H1 (cell line): ENCODE data around the gene DESI1. TPM values are rescaled to one million over a fixed set of nuclear protein-coding genes. Genes with fewer than 3 reads are reported as not detected.
"Not testable (repeated sequence)": the region's sequence is repeated elsewhere in the genome, so short reads cannot be mapped to it uniquely, and the experiment has no call there.

Experiments
- CTCF ChIA-PET: fragments of 300-600 bp; sonication (Branson Sonifier 250); formaldehyde crosslinking; loops from one replicate; lab custom pipeline; 2021; ENCODE audit not compliant: partially characterized antibody; lab: Charles Lee
- POLR2A ChIA-PET: fragments of 300-600 bp; sonication (Branson Sonifier 250); formaldehyde crosslinking; loops from one replicate; lab custom pipeline; 2021; ENCODE audit warnings: inconsistent platforms; ENCODE audit not compliant: partially characterized antibody; lab: Charles Lee
- DNase-seq, 2 experiments: peaks; one replicate each; pipeline versions ENCODE4 v3.0.0 to v3.0.0-alpha.2; 2010 to 2022; ENCODE audit warnings: low spot score in 2 of 2, low read depth in 1 of 2, mixed read lengths in 1 of 2
- FAIRE-seq: peaks from 2 replicates; lab custom pipeline; 2011; peaks lifted over from hg19 to GRCh38; lab: Jason Lieb, UNC
- H2AFZ ChIP-seq: 2 replicates; pipeline ENCODE4 v1.8.1; 2012; ENCODE audit warnings: low read length, inconsistent platforms
- H2AK5ac ChIP-seq: 2 replicates; pipeline ENCODE4 v1.6.1; 2013; ENCODE audit warnings: low read depth, low read length
- H2BK120ac ChIP-seq: replicated peaks from 2 replicates; pipeline ENCODE3; 2013; ENCODE audit warnings: low read depth, low read length, inconsistent platforms
- H2BK12ac ChIP-seq: 2 replicates; pipeline ENCODE4 v1.6.1; 2013; ENCODE audit warnings: low read depth, low read length
- H2BK15ac ChIP-seq: 2 replicates; pipeline ENCODE4 v1.6.1; 2013; ENCODE audit warnings: low read length
- H2BK20ac ChIP-seq: 2 replicates; pipeline ENCODE4 v1.6.1; 2013; ENCODE audit warnings: low read length
- H2BK5ac ChIP-seq: 2 replicates; pipeline ENCODE4 v1.6.1; 2013; ENCODE audit warnings: low read depth, low read length
- H3K14ac ChIP-seq: 2 replicates; pipeline ENCODE4 v1.6.1; 2013; ENCODE audit warnings: inconsistent platforms; ENCODE audit not compliant: insufficient read length
- H3K18ac ChIP-seq: 2 replicates; pipeline ENCODE4 v1.6.1; 2013; ENCODE audit warnings: low read length; ENCODE audit errors: extremely low read depth
- H3K23ac ChIP-seq: 2 replicates; pipeline ENCODE4 v1.6.1; 2013; ENCODE audit warnings: inconsistent platforms; ENCODE audit not compliant: insufficient read length
- H3K23me2 ChIP-seq: 2 replicates; pipeline ENCODE4 v1.6.1; 2013; ENCODE audit warnings: low read depth, low read length
- H3K27ac ChIP-seq: 2 replicates; pipeline ENCODE4 v1.6.1; 2011; ENCODE audit warnings: low read depth, low read length, inconsistent platforms
- H3K27me3 ChIP-seq, 4 experiments: replicated peaks in 1 of 4; 1 replicate in 1 of 4; 2 replicates in 3 of 4; pipeline versions ENCODE4 v1.6.1 to v1.8.1; 2011 to 2013; ENCODE audit warnings: low read length in 3 of 4, mild to moderate bottlenecking in 3 of 4, inconsistent platforms in 2 of 4, mixed read lengths in 2 of 4, moderate library complexity in 1 of 4; ENCODE audit not compliant: control insufficient read depth in 3 of 4, insufficient read depth in 3 of 4; ENCODE audit errors: extremely low read depth in 1 of 4
- H3K36me3 ChIP-seq, 4 experiments: 2 replicates each; pipeline versions ENCODE4 v1.6.1 to v1.8.1; 2011 to 2013; ENCODE audit warnings: mild to moderate bottlenecking in 4 of 4, low read length in 3 of 4, moderate library complexity in 2 of 4, control low read depth in 1 of 4, inconsistent platforms in 1 of 4; ENCODE audit not compliant: insufficient read depth in 4 of 4, control insufficient read depth in 2 of 4
- H3K4ac ChIP-seq: replicated peaks from 2 replicates; pipeline ENCODE3; 2013; ENCODE audit warnings: low read length, low read depth, mixed read lengths, inconsistent platforms; ENCODE audit not compliant: insufficient read length
- H3K4me1 ChIP-seq, 4 experiments: replicated peaks in 1 of 4; 1 replicate in 1 of 4; 2 replicates in 3 of 4; pipeline versions ENCODE4 v1.6.1 to v1.8.1; 2011 to 2013; ENCODE audit warnings: low read length in 3 of 4, inconsistent platforms in 2 of 4, mixed read lengths in 1 of 4; ENCODE audit not compliant: insufficient read depth in 4 of 4, control insufficient read depth in 3 of 4
- H3K4me2 ChIP-seq, 2 experiments: 2 replicates each; pipeline versions ENCODE4 v1.6.1 to v1.8.1; 2011 to 2013; ENCODE audit warnings: low read depth in 2 of 2, low read length in 2 of 2, control low read depth in 1 of 2, inconsistent platforms in 1 of 2, mild to moderate bottlenecking in 1 of 2; ENCODE audit not compliant: insufficient read depth in 1 of 2
- H3K4me3 ChIP-seq, 4 experiments: fragments of 200-600, 300-600 bp in 1 of 4; sonication (generic), shearing (Covaris generic), sonication (Bioruptor Twin) in 1 of 4; 2 replicates each; pipeline versions ENCODE4 v1.5.1 to v1.8.1; 2011 to 2016; ENCODE audit warnings: low read length in 4 of 4, low read depth in 3 of 4, control low read depth in 2 of 4, inconsistent platforms in 2 of 4, mild to moderate bottlenecking in 2 of 4, mixed read lengths in 1 of 4, moderate library complexity in 1 of 4; ENCODE audit not compliant: insufficient read depth in 2 of 4; ENCODE audit errors: extremely low read depth in 1 of 4
- H3K56ac ChIP-seq: replicated peaks from 2 replicates; pipeline ENCODE3; 2013; ENCODE audit warnings: low read depth, mild to moderate bottlenecking, mixed read lengths, low read length, inconsistent platforms; ENCODE audit not compliant: insufficient read length
- H3K79me1 ChIP-seq: 2 replicates; pipeline ENCODE4 v1.6.1; 2013; ENCODE audit warnings: low read depth, low read length, control low read depth
- H3K79me2 ChIP-seq, 2 experiments: 2 replicates each; pipeline versions ENCODE4 v1.6.1 to v1.8.1; 2012 to 2013; ENCODE audit warnings: low read length in 2 of 2, mild to moderate bottlenecking in 2 of 2, inconsistent platforms in 1 of 2; ENCODE audit not compliant: insufficient read depth in 2 of 2, control insufficient read depth in 1 of 2
- H3K9ac ChIP-seq, 4 experiments: replicated peaks in 1 of 4; 1 replicate in 1 of 4; 2 replicates in 3 of 4; pipeline versions ENCODE4 v1.6.1 to v1.8.1; 2011 to 2013; ENCODE audit warnings: low read depth in 3 of 4, low read length in 3 of 4, control low read depth in 2 of 4, mild to moderate bottlenecking in 2 of 4, moderate library complexity in 2 of 4, inconsistent platforms in 1 of 4; ENCODE audit errors: extremely low read depth in 1 of 4
- H3K9me3 ChIP-seq, 2 experiments: 2 replicates each; pipeline versions ENCODE4 v1.6.1 to v1.8.1; 2012 to 2013; ENCODE audit warnings: mild to moderate bottlenecking in 2 of 2, moderate library complexity in 2 of 2, control low read depth in 1 of 2, inconsistent platforms in 1 of 2, low read depth in 1 of 2, low read length in 1 of 2, mixed read lengths in 1 of 2; ENCODE audit not compliant: insufficient read depth in 2 of 2
- H4K20me1 ChIP-seq, 2 experiments: replicated peaks in 1 of 2; 2 replicates each; pipeline versions ENCODE3 to v1.8.1; 2011 to 2013; ENCODE audit warnings: inconsistent platforms in 2 of 2, low read length in 2 of 2, mild to moderate bottlenecking in 1 of 2; ENCODE audit not compliant: insufficient read depth in 2 of 2, control insufficient read depth in 1 of 2
- H4K5ac ChIP-seq: 2 replicates; pipeline ENCODE4 v1.6.1; 2013; ENCODE audit warnings: low read length, low read depth, mixed read lengths, inconsistent platforms; ENCODE audit not compliant: insufficient read length
- H4K8ac ChIP-seq: 2 replicates; pipeline ENCODE4 v1.8.0; 2013; ENCODE audit warnings: mild to moderate bottlenecking, moderate library complexity, low read length, inconsistent platforms; ENCODE audit not compliant: insufficient read depth; ENCODE audit errors: extremely low read depth
- H4K91ac ChIP-seq: replicated peaks from 2 replicates; pipeline ENCODE3; 2013; ENCODE audit warnings: low read length, mixed read lengths, inconsistent platforms; ENCODE audit not compliant: insufficient read length
- WGBS, 2 experiments: shearing (Covaris generic) in 1 of 2; methylation state at CpG; one replicate each; pipeline versions ENCODE4 v1.1.6 to v1.1.7; 2013 to 2015; ENCODE audit warnings: low lambda C conversion rate in 2 of 2, mixed read lengths in 2 of 2, inconsistent platforms in 1 of 2, low coverage in 1 of 2, missing lambda C conversion rate in 1 of 2; ENCODE audit not compliant: insufficient replicate concordance in 2 of 2, insufficient coverage in 1 of 2, insufficient read length in 1 of 2; ENCODE audit errors: extremely low coverage in 1 of 2, missing lambda C conversion rate in 1 of 2; 5-methylcytosine and 5-hydroxymethylcytosine counted together
- polyA plus RNA-seq, 7 experiments: library from polyadenylated mRNA; depleted of rRNA in 3 of 7; stranded (reverse) in 5 of 7; unstranded in 2 of 7; fragments of >200 nt in 5 of 7; fragments of 200-250 nt in 2 of 7; gene quantifications; 1 replicate in 5 of 7; 2 replicates in 1 of 7; 4 replicates in 1 of 7; pipeline versions ENCODE4 v1.2.1 to v1.2.3, GENCODE V29; 2011 to 2013; ENCODE audit warnings: missing spikeins in 2 of 7, mixed read lengths in 2 of 7
- total RNA-seq: library from RNA; stranded (reverse); fragmentation: NEBNext Ultra II Directional; extraction: Animal tissue kit (Norgen Biotek cat#: 25700); gene quantifications from 2 replicates; pipeline ENCODE4 v1.2.1, GENCODE V29; 2021

DESI1 gene
- total and polyA plus RNA-seq, 2 of the 8 experiments (the other 6 are each of a cell fraction or from before 2014, with no cell fraction given), result 27.6 to 34.3 TPM

GRCh38 chr22:41558241-41558630 lies 62.6 kb downstream of the DESI1 start:
- ChIA-PET CTCF (interaction anchor here (1.1 to 16.1 kb wide), 11 partner anchors 10 to 155 kb away, joined by 3 to 169 read pairs (median 5); partner anchors contain the start of gene POLR3H), POLR2A (interaction anchor here (0.6 to 2.3 kb wide), 5 partner anchors 12 to 135 kb away, joined by 3 to 7 read pairs (median 5); partner anchors contain the start of gene PMM1)
- not testable (repeated sequence) for H3K79me2 ChIP-seq, H3K79me1 ChIP-seq, H3K4ac ChIP-seq, H3K4me3 ChIP-seq, H3K27me3 ChIP-seq, H3K14ac ChIP-seq, H2AFZ ChIP-seq, H4K5ac ChIP-seq, H2BK120ac ChIP-seq, H2BK15ac ChIP-seq, H2BK20ac ChIP-seq, H3K27ac ChIP-seq, H3K9me3 ChIP-seq, H3K23ac ChIP-seq, H3K4me2 ChIP-seq, H3K36me3 ChIP-seq, H4K91ac ChIP-seq, H3K23me2 ChIP-seq, H3K9ac ChIP-seq, FAIRE-seq, H3K56ac ChIP-seq, H4K8ac ChIP-seq, H2AK5ac ChIP-seq, H4K20me1 ChIP-seq, H2BK5ac ChIP-seq, DNase-seq, H3K18ac ChIP-seq, H2BK12ac ChIP-seq
- 92% methylated on average over 13 of the region's 13 CpGs; no CpG with 5 or more reads in 1 of the 2 experiments for WGBS, 2 experiments
- peaks cover 4 to 34% (median 23%) of the 10 kb centered on the region in 4 experiments for H3K4me1 ChIP-seq
